ENCODE data around the gene CES2.
A peak's percentile ranks its signal among the peaks of the same experiment; 100 is the strongest.

- TF ChIP-seq POLR2A (IDR thresholded peaks at IDR 0.05), result no peak
- peak; percentile 36 to 82 (median 76) for TF ChIP-seq CTCF (IDR thresholded peaks at IDR 0.05)
These were observed 18.9 kb downstream of the CES2 start for GRCh38 chr16:66954097-66954659.

Measured in thyroid gland (tissue), 4 donors.